H9 (cell line): ENCODE results near the gene ARNT2. TPM values are rescaled to one million over a fixed set of nuclear protein-coding genes. Genes with fewer than 3 reads are reported as not detected.

Source experiments
- DNase-seq: peaks from one replicate; pipeline ENCODE4 v3.0.0-alpha.2; 2017
- H2AFZ ChIP-seq: one replicate; pipeline ENCODE4 v1.6.1; 2013; ENCODE audit warnings: mild to moderate bottlenecking, low read length, control low read depth, moderate library complexity
- H2AK5ac ChIP-seq: 2 replicates; pipeline ENCODE4 v1.6.1; 2013; ENCODE audit warnings: low read length, control low read depth, mixed read lengths; ENCODE audit not compliant: insufficient read length
- H2BK120ac ChIP-seq: one replicate; pipeline ENCODE4 v1.6.1; 2013; ENCODE audit warnings: low read depth, mild to moderate bottlenecking, low read length, control low read depth, inconsistent platforms; ENCODE audit not compliant: poor library complexity, severe bottlenecking
- H2BK12ac ChIP-seq: 2 replicates; pipeline ENCODE4 v1.6.1; 2013; ENCODE audit warnings: low read length, control low read depth, mixed read lengths, low read depth; ENCODE audit not compliant: insufficient read length
- H2BK15ac ChIP-seq: 2 replicates; pipeline ENCODE4 v1.6.1; 2013; ENCODE audit warnings: low read depth, low read length, control low read depth
- H2BK20ac ChIP-seq: one replicate; pipeline ENCODE4 v1.6.1; 2013; ENCODE audit warnings: low read depth, mild to moderate bottlenecking, low read length, control low read depth, inconsistent platforms; ENCODE audit not compliant: poor library complexity, severe bottlenecking
- H2BK5ac ChIP-seq: 2 replicates; pipeline ENCODE4 v1.6.1; 2013; ENCODE audit warnings: low read length, control low read depth, mixed read lengths; ENCODE audit not compliant: insufficient read length
- H3K14ac ChIP-seq: 2 replicates; pipeline ENCODE4 v1.6.1; 2013; ENCODE audit warnings: low read length, control low read depth; ENCODE audit not compliant: insufficient read depth
- H3K18ac ChIP-seq: 2 replicates; pipeline ENCODE4 v1.6.1; 2013; ENCODE audit warnings: low read depth, mild to moderate bottlenecking, mixed read lengths, low read length, control low read depth; ENCODE audit not compliant: insufficient read length
- H3K23ac ChIP-seq: 2 replicates; pipeline ENCODE4 v1.6.1; 2013; ENCODE audit warnings: low read length, control low read depth, mixed read lengths, low read depth; ENCODE audit not compliant: insufficient read length
- H3K23me2 ChIP-seq: 2 replicates; pipeline ENCODE4 v1.6.1; 2013; ENCODE audit warnings: low read depth, mild to moderate bottlenecking, mixed read lengths, low read length, control low read depth; ENCODE audit not compliant: insufficient read length, poor library complexity, severe bottlenecking
- H3K27ac ChIP-seq: 2 replicates; pipeline ENCODE4 v1.5.1; 2013; ENCODE audit warnings: low read length, control low read depth, mixed read lengths, low read depth; ENCODE audit not compliant: insufficient read length
- H3K27me3 ChIP-seq: 2 replicates; pipeline ENCODE4 v1.6.1; 2013; ENCODE audit warnings: low read length, control low read depth, inconsistent platforms; ENCODE audit not compliant: insufficient read depth
- H3K4ac ChIP-seq: 2 replicates; pipeline ENCODE4 v1.6.1; 2013; ENCODE audit warnings: low read depth, mild to moderate bottlenecking, control low read depth, inconsistent platforms, low read length, moderate library complexity
- H3K4me1 ChIP-seq: 2 replicates; pipeline ENCODE4 v1.6.1; 2013; ENCODE audit warnings: low read length, control low read depth, inconsistent platforms; ENCODE audit not compliant: insufficient read depth
- H3K4me2 ChIP-seq: 2 replicates; pipeline ENCODE4 v1.6.1; 2013; ENCODE audit warnings: low read length, control low read depth, mixed read lengths; ENCODE audit not compliant: insufficient read length, insufficient read depth
- H3K56ac ChIP-seq: 2 replicates; pipeline ENCODE4 v1.6.1; 2013; ENCODE audit warnings: low read depth, mild to moderate bottlenecking, mixed read lengths, low read length, control low read depth; ENCODE audit not compliant: insufficient read length
- H3K79me1 ChIP-seq: 2 replicates; pipeline ENCODE4 v1.6.1; 2013; ENCODE audit warnings: low read depth, mild to moderate bottlenecking, moderate library complexity, low read length, control low read depth, inconsistent platforms; ENCODE audit not compliant: insufficient read depth, poor library complexity, severe bottlenecking
- H3K79me2 ChIP-seq: 2 replicates; pipeline ENCODE4 v1.6.1; 2013; ENCODE audit warnings: low read length, control low read depth, inconsistent platforms; ENCODE audit not compliant: insufficient read depth
- H3K9ac ChIP-seq: 2 replicates; pipeline ENCODE4 v1.6.1; 2013; ENCODE audit warnings: low read length, control low read depth, mixed read lengths; ENCODE audit not compliant: insufficient read length; ENCODE audit errors: extremely low read depth
- H3K9me3 ChIP-seq: one replicate; pipeline ENCODE4 v1.6.1; 2013; ENCODE audit warnings: low read depth, low read length, inconsistent platforms; ENCODE audit not compliant: control insufficient read depth
- H3T11ph ChIP-seq: one replicate; pipeline ENCODE4 v1.6.1; 2013; ENCODE audit warnings: mild to moderate bottlenecking, low read length, control low read depth, inconsistent platforms
- H4K20me1 ChIP-seq: one replicate; pipeline ENCODE4 v1.6.1; 2013; ENCODE audit not compliant: control insufficient read depth, insufficient read length, insufficient read depth
- H4K5ac ChIP-seq: 2 replicates; pipeline ENCODE4 v1.6.1; 2013; ENCODE audit warnings: low read depth, mild to moderate bottlenecking, mixed read lengths, low read length, control low read depth; ENCODE audit not compliant: insufficient read length
- H4K8ac ChIP-seq: replicated peaks from 2 replicates; pipeline ENCODE4 v1.6.1; 2013; ENCODE audit warnings: low read length, control low read depth, mixed read lengths, low read depth; ENCODE audit not compliant: insufficient read length
- H4K91ac ChIP-seq: 2 replicates; pipeline ENCODE4 v1.6.1; 2013; ENCODE audit warnings: low read depth, mild to moderate bottlenecking, moderate library complexity, mixed read lengths, low read length, control low read depth; ENCODE audit not compliant: insufficient read length
- H3K27ac Mint-ChIP-seq, 3 experiments: 2 replicates in 2 of 3; 3 replicates in 1 of 3; pipeline ENCODE4 v1.8.0; 2020 to 2021; ENCODE audit warnings: mixed read lengths in 3 of 3, mild to moderate bottlenecking in 1 of 3, moderate library complexity in 1 of 3
- H3K27me3 Mint-ChIP-seq: 2 replicates; pipeline ENCODE4 v1.8.0; 2021; ENCODE audit warnings: low read depth, mild to moderate bottlenecking, moderate library complexity, mixed read lengths
- H3K36me3 Mint-ChIP-seq, 3 experiments: 2 replicates in 2 of 3; 3 replicates in 1 of 3; pipeline ENCODE4 v1.8.0; 2020 to 2021; ENCODE audit warnings: low read depth in 3 of 3, mixed read lengths in 3 of 3; ENCODE audit not compliant: insufficient read depth in 1 of 3
- H3K4me1 Mint-ChIP-seq, 2 experiments: 2 replicates each; pipeline ENCODE4 v1.8.0; 2020; ENCODE audit warnings: mixed read lengths in 2 of 2
- H3K4me3 Mint-ChIP-seq, 2 experiments: 2 replicates in 1 of 2; 3 replicates in 1 of 2; pipeline ENCODE4 v1.8.0; 2020 to 2021; ENCODE audit warnings: mild to moderate bottlenecking in 2 of 2, mixed read lengths in 2 of 2, moderate library complexity in 1 of 2
- H3K9me3 Mint-ChIP-seq, 2 experiments: 2 replicates in 1 of 2; 3 replicates in 1 of 2; pipeline ENCODE4 v1.8.0; 2020; ENCODE audit warnings: mild to moderate bottlenecking in 2 of 2, mixed read lengths in 2 of 2, moderate library complexity in 1 of 2
- CTCF ChIP-seq: fragments of 200-600 bp; sonication (generic); conservative IDR thresholded peaks from 3 replicates; pipeline ENCODE4 v1.8.0; 2021; ENCODE audit warnings: antibody characterized with exemption, mild to moderate bottlenecking
- WGBS: extraction: QIAGEN DNeasy Blood & Tissue Kit; methylation state at CpG from one replicate; pipeline ENCODE4 v1.1.7; 2013; ENCODE audit warnings: missing lambda C conversion rate, low lambda C conversion rate, mixed read lengths; ENCODE audit not compliant: insufficient read length; ENCODE audit errors: extremely low coverage; 5-methylcytosine and 5-hydroxymethylcytosine counted together
- total RNA-seq: library from RNA; stranded (reverse); gene quantifications from 2 replicates; pipeline ENCODE4 v1.2.1, GENCODE V29; 2021

ARNT2 gene
- total RNA-seq, 1 experiment from 2014 or later = 10.5 TPM

- Histone ChIP-seq H4K5ac (no peak overlapping the region), H3K4me2 (no peak overlapping the region), H2AK5ac (no peak overlapping the region), H3K79me2 (no peaks in the 10 kb centered on the region), H3K27me3 (no peaks in the 10 kb centered on the region), H2BK12ac (no peak overlapping the region), H3K9me3 (no peaks in the 10 kb centered on the region), H4K8ac (no peak overlapping the region), H3K9ac (no peak overlapping the region), H2BK20ac (no peak overlapping the region), H3K79me1 (no peaks in the 10 kb centered on the region), H4K20me1 (no peaks in the 10 kb centered on the region), H3K4me1 (no peaks in the 10 kb centered on the region), H3K18ac (no peak overlapping the region), H3K56ac (no peak overlapping the region), H4K91ac (no peak overlapping the region), H2BK120ac (no peak overlapping the region), H2AFZ (no peak overlapping the region), H3K27ac (no peak overlapping the region), H3K4ac (no peak overlapping the region), H3K23me2 (no peaks in the 10 kb centered on the region), H3T11ph (no peak overlapping the region), H3K23ac (no peak overlapping the region), H3K14ac (no peak overlapping the region), H2BK5ac (no peak overlapping the region), H2BK15ac (no peak overlapping the region)
- no CpG with 5 or more reads among the region's 8 CpGs for WGBS
- peak; percentile 15 for DNase-seq
- no peaks in the 10 kb centered on the region; a peak in 2 of 7 replicates for H3K36me3 Mint-ChIP-seq
- no peaks in the 10 kb centered on the region for H3K9me3 Mint-ChIP-seq
- no peaks in the 10 kb centered on the region for H3K4me1 Mint-ChIP-seq
- no peak overlapping the region for H3K27ac Mint-ChIP-seq
- TF ChIP-seq CTCF = no peak
- H3K27me3 Mint-ChIP-seq = no peaks in the 10 kb centered on the region
- no peak overlapping the region for H3K4me3 Mint-ChIP-seq
Observed at GRCh38 chr15:80501476-80501875, 97.3 kb downstream of the ARNT2 start.
